HCT116 (cell line): ENCODE results near the gene DDX54. TPM values are rescaled to one million over a fixed set of nuclear protein-coding genes. Genes with fewer than 3 reads are reported as not detected.

ENCODE experiments used
- ATAC-seq: fragments of 200-7000 bp; cut with Tn5 transposase; 2 replicates; pipeline ENCODE4 v1.9.1; 2020; ENCODE audit warnings: mild to moderate bottlenecking, moderate library complexity
- BruUV-seq: library from RNA; stranded (reverse); fragments of 400-500 nt; replicated peaks from 2 replicates; lab custom pipeline; 2021; lab: Mats Ljungman, UMichigan
- CTCF ChIA-PET: fragments of 300-600 bp; sonication (Branson Sonifier 250); formaldehyde crosslinking; loops from one replicate; lab custom pipeline; 2021; ENCODE audit warnings: antibody characterized with exemption; lab: Charles Lee
- POLR2A ChIA-PET: fragments of 300-600, 350-600 bp; sonication (Branson Sonifier 250); formaldehyde crosslinking; loops from one replicate; lab custom pipeline; 2021; ENCODE audit warnings: antibody characterized with exemption; lab: Charles Lee
- RAD21 ChIA-PET, 2 experiments: fragments of 300-600 bp; sonication (Branson Sonifier 250); formaldehyde crosslinking; loops; one replicate each; lab custom pipeline; 2023; ENCODE audit warnings: low total read pairs in 2 of 2; ENCODE audit not compliant: uncharacterized antibody in 2 of 2, unreplicated experiment in 2 of 2, low non-redundant PET in 1 of 2; lab: Charles Lee
- DNase-seq: peaks from one replicate; pipeline ENCODE4 v3.0.0-alpha.2; 2010; ENCODE audit warnings: low read depth, low spot score
- H2AFZ ChIP-seq: fragments of 200-600 bp; shearing (Covaris generic), sonication (generic); 2 replicates; pipeline ENCODE4 v1.6.1; 2017; ENCODE audit warnings: low read depth, mixed run types, mixed read lengths, antibody characterized with exemption, low read length; ENCODE audit not compliant: poor library complexity, severe bottlenecking
- H3K27ac ChIP-seq: 2 replicates; pipeline ENCODE4 v1.5.1; 2012; ENCODE audit warnings: low read depth, low read length
- H3K27me3 ChIP-seq: fragments of 200-600 bp; sonication (generic); 2 replicates; pipeline ENCODE4 v1.6.1; 2016; ENCODE audit warnings: mixed run types, low read length, mixed read lengths; ENCODE audit not compliant: insufficient read depth
- H3K36me3 ChIP-seq, 2 experiments: fragments of 200-500 bp in 1 of 2; fragments of 200-600 bp in 1 of 2; sonication (Bioruptor generic) in 1 of 2; sonication (generic) in 1 of 2; 2 replicates each; pipeline versions ENCODE4 v1.5.1 to v1.6.1; 2014 to 2016; ENCODE audit warnings: low read length in 2 of 2, inconsistent platforms in 1 of 2, mixed read lengths in 1 of 2, mixed run types in 1 of 2; ENCODE audit not compliant: insufficient read depth in 2 of 2, control insufficient read depth in 1 of 2
- H3K4me1 ChIP-seq, 2 experiments: fragments of 200-600 bp in 1 of 2; sonication (generic) in 1 of 2; 2 replicates each; pipeline versions ENCODE4 v1.5.1 to v1.6.1; 2012 to 2017; ENCODE audit warnings: low read length in 2 of 2, inconsistent platforms in 1 of 2, mild to moderate bottlenecking in 1 of 2, mixed read lengths in 1 of 2, mixed run types in 1 of 2, moderate library complexity in 1 of 2; ENCODE audit not compliant: insufficient read depth in 2 of 2, control insufficient read depth in 1 of 2
- H3K4me2 ChIP-seq: fragments of 200-600 bp; sonication (generic); 2 replicates; pipeline ENCODE4 v1.6.1; 2017; ENCODE audit warnings: mixed run types, low read length, mixed read lengths
- H3K4me3 ChIP-seq, 2 experiments: fragments of 200-600 bp in 1 of 2; sonication (generic) in 1 of 2; replicated peaks in 1 of 2; 2 replicates each; pipeline ENCODE4 v1.5.1; 2011 to 2016; ENCODE audit warnings: low read length in 2 of 2, control low read depth in 1 of 2, low read depth in 1 of 2, mild to moderate bottlenecking in 1 of 2, mixed read lengths in 1 of 2, mixed run types in 1 of 2
- H3K79me2 ChIP-seq: fragments of 200-600 bp; sonication (generic); 2 replicates; pipeline ENCODE4 v1.6.1; 2017; ENCODE audit warnings: mild to moderate bottlenecking, mixed run types, low read length, moderate library complexity, mixed read lengths; ENCODE audit not compliant: insufficient read depth
- H3K9ac ChIP-seq: fragments of 200-600 bp; sonication (generic); 2 replicates; pipeline ENCODE4 v1.6.1; 2016; ENCODE audit warnings: low read length, mixed read lengths
- H3K9me2 ChIP-seq: fragments of 200-600 bp; sonication (generic), shearing (Covaris generic); 2 replicates; pipeline ENCODE4 v1.6.1; 2017; ENCODE audit warnings: mixed run types, mild to moderate bottlenecking, moderate library complexity; ENCODE audit not compliant: insufficient read depth
- H3K9me3 ChIP-seq, 2 experiments: fragments of 200-500 bp in 1 of 2; fragments of 200-600 bp in 1 of 2; sonication (Bioruptor generic) in 1 of 2; sonication (generic) in 1 of 2; 2 replicates each; pipeline ENCODE4 v1.6.1; 2014 to 2017; ENCODE audit warnings: low read length in 2 of 2, mixed read lengths in 2 of 2, inconsistent platforms in 1 of 2, low read depth in 1 of 2, mild to moderate bottlenecking in 1 of 2, mixed run types in 1 of 2, moderate library complexity in 1 of 2; ENCODE audit not compliant: control insufficient read depth in 1 of 2, insufficient read depth in 1 of 2
- H4K20me1 ChIP-seq: fragments of 200-600 bp; sonication (generic), shearing (Covaris generic); 2 replicates; pipeline ENCODE4 v1.6.1; 2017; ENCODE audit warnings: mixed run types, mild to moderate bottlenecking, moderate library complexity; ENCODE audit not compliant: insufficient read depth
- CEBPB ChIP-seq: IDR thresholded peaks from 2 replicates; pipeline ENCODE4 v1.6.1; 2012; ENCODE audit warnings: low read depth
- FOSL1 ChIP-seq: IDR thresholded peaks from 2 replicates; pipeline ENCODE4 v1.6.1; 2012; ENCODE audit warnings: low read depth
- JUND ChIP-seq: IDR thresholded peaks from 2 replicates; pipeline ENCODE4 v1.6.1; 2012
- RAD21 ChIP-seq: IDR thresholded peaks from 2 replicates; pipeline ENCODE4 v1.6.1; 2012; ENCODE audit warnings: low read depth, mild to moderate bottlenecking
- SP1 ChIP-seq: IDR thresholded peaks from 2 replicates; pipeline ENCODE4 v1.6.1; 2012; ENCODE audit warnings: low read depth
- YY1 ChIP-seq: IDR thresholded peaks from 2 replicates; pipeline ENCODE4 v1.6.1; 2011; ENCODE audit warnings: low read length, low read depth, moderate library complexity, mild to moderate bottlenecking; ENCODE audit not compliant: insufficient replicate concordance; ENCODE audit errors: extremely low read depth
- intact Hi-C: fragments of 100-400 bp; cut with micrococcal nuclease; formaldehyde crosslinking; loops from 2 replicates; pipeline ENCODE4 v1.10.0; 2022
- total RNA-seq: library from RNA; stranded (reverse); gene quantifications from one replicate; pipeline ENCODE4 v1.2.1, GENCODE V29; 2021; ENCODE audit not compliant: unreplicated experiment
- TF ChIP-seq, protein P1 (sequence below): IDR thresholded peaks from 2 replicates; pipeline ENCODE4 v1.6.1; 2011; ENCODE audit warnings: mild to moderate bottlenecking, low read length, moderate library complexity; ENCODE audit not compliant: insufficient replicate concordance; ENCODE audit errors: extremely low read depth

DDX54 gene
- total RNA-seq, 1 experiment from 2014 or later, result 110 TPM

DNA sequence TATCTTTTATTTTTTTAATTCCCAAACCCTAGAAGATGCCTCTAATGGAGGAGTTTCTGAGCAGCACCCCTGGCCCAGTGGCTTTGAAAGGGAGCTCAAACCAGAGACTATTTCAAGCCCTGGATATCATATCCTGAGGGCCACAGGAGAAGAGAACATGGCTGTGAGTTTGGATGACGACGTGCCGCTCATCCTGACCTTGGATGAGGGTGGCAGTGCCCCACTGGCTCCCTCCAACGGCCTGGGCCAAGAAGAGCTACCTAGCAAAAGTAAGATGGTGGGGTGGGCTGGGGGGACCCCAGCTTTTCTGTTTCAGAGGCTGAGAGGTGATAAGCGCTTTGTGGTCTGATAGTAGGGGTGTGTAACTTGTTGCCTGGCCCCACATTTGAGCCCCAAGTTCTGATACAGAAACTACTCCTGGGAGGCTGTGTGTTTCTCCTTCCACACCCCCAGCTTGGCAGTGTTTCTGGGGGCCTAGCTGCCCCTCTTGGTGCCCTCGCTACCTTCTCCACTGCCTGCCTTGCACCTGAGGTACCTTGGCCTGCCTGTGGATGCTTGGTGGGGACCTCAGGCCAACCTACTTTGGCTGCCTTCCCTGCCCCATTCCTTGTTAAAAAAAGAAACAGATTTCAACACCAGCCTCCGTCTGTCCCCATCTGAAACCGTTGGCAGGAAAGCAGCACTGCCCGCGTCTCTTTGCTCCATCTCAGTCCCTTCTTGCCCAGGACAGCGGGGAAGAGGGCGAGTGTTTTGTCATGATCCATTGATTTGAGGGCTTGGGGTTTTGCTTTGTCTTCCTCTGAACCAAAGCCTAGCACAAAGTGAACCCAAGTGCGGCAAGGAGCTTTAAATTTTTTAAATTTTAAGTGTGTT, 41.7 kb upstream of the DDX54 start:
- POLR2A ChIA-PET, result no interaction called here
- Histone ChIP-seq H3K9ac (no peak overlapping the region), H3K27me3 (no peaks in the 10 kb centered on the region), H3K4me1 (peaks cover 36 to 52% of the 10 kb centered on the region in 2 experiments), H3K4me3 (no peak overlapping the region), H3K79me2 (peaks cover 18% of the 10 kb centered on the region)
- no peak for TF ChIP-seq JUND
- no peak for TF ChIP-seq CEBPB
- no peak for TF ChIP-seq SP1
- TF ChIP-seq, protein P1, sequence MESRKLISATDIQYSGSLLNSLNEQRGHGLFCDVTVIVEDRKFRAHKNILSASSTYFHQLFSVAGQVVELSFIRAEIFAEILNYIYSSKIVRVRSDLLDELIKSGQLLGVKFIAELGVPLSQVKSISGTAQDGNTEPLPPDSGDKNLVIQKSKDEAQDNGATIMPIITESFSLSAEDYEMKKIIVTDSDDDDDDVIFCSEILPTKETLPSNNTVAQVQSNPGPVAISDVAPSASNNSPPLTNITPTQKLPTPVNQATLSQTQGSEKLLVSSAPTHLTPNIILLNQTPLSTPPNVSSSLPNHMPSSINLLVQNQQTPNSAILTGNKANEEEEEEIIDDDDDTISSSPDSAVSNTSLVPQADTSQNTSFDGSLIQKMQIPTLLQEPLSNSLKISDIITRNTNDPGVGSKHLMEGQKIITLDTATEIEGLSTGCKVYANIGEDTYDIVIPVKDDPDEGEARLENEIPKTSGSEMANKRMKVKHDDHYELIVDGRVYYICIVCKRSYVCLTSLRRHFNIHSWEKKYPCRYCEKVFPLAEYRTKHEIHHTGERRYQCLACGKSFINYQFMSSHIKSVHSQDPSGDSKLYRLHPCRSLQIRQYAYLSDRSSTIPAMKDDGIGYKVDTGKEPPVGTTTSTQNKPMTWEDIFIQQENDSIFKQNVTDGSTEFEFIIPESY, result no peak
- TF ChIP-seq YY1, result no peak
- TF ChIP-seq FOSL1, result no peak
- no peak for TF ChIP-seq RAD21
- TF ChIP-seq, all 23 proteins: peak for 0
- Histone ChIP-seq H3K9me2 (no peaks in the 10 kb centered on the region), H3K36me3 (peaks cover 2 to 15% of the 10 kb centered on the region in 2 experiments; a peak in 3 of 4 replicates), H2AFZ (no peak overlapping the region), H3K4me2 (no peak overlapping the region), H3K9me3 (no peaks in the 10 kb centered on the region), H4K20me1 (no peaks in the 10 kb centered on the region), H3K27ac (no peak overlapping the region)
- DNase-seq (no peak), ATAC-seq (no peak)
- intact Hi-C loops, result no loop called here
- ChIA-PET CTCF (no interaction called here), RAD21 (no interaction called here)
- BruUV-seq, result no TSS peak
